H1 (cell line): ENCODE measurements around the gene ADA. TPM values are rescaled to one million over a fixed set of nuclear protein-coding genes. Genes with fewer than 3 reads are reported as not detected.

Experiments used
- CTCF ChIA-PET: fragments of 300-600 bp; sonication (Branson Sonifier 250); formaldehyde crosslinking; loops from one replicate; lab custom pipeline; 2021; ENCODE audit not compliant: partially characterized antibody; lab: Charles Lee
- POLR2A ChIA-PET: fragments of 300-600 bp; sonication (Branson Sonifier 250); formaldehyde crosslinking; loops from one replicate; lab custom pipeline; 2021; ENCODE audit warnings: inconsistent platforms; ENCODE audit not compliant: partially characterized antibody; lab: Charles Lee
- DNase-seq, 2 experiments: peaks; one replicate each; pipeline versions ENCODE4 v3.0.0 to v3.0.0-alpha.2; 2010 to 2022; ENCODE audit warnings: low spot score in 2 of 2, low read depth in 1 of 2, mixed read lengths in 1 of 2
- FAIRE-seq: peaks from 2 replicates; lab custom pipeline; 2011; peaks lifted over from hg19 to GRCh38; lab: Jason Lieb, UNC
- H2AFZ ChIP-seq: 2 replicates; pipeline ENCODE4 v1.8.1; 2012; ENCODE audit warnings: low read length, inconsistent platforms
- H2AK5ac ChIP-seq: 2 replicates; pipeline ENCODE4 v1.6.1; 2013; ENCODE audit warnings: low read depth, low read length
- H2BK120ac ChIP-seq: replicated peaks from 2 replicates; pipeline ENCODE3; 2013; ENCODE audit warnings: low read depth, low read length, inconsistent platforms
- H2BK12ac ChIP-seq: 2 replicates; pipeline ENCODE4 v1.6.1; 2013; ENCODE audit warnings: low read depth, low read length
- H2BK15ac ChIP-seq: 2 replicates; pipeline ENCODE4 v1.6.1; 2013; ENCODE audit warnings: low read length
- H2BK20ac ChIP-seq: 2 replicates; pipeline ENCODE4 v1.6.1; 2013; ENCODE audit warnings: low read length
- H2BK5ac ChIP-seq: 2 replicates; pipeline ENCODE4 v1.6.1; 2013; ENCODE audit warnings: low read depth, low read length
- H3K14ac ChIP-seq: 2 replicates; pipeline ENCODE4 v1.6.1; 2013; ENCODE audit warnings: inconsistent platforms; ENCODE audit not compliant: insufficient read length
- H3K18ac ChIP-seq: 2 replicates; pipeline ENCODE4 v1.6.1; 2013; ENCODE audit warnings: low read length; ENCODE audit errors: extremely low read depth
- H3K23ac ChIP-seq: 2 replicates; pipeline ENCODE4 v1.6.1; 2013; ENCODE audit warnings: inconsistent platforms; ENCODE audit not compliant: insufficient read length
- H3K23me2 ChIP-seq: 2 replicates; pipeline ENCODE4 v1.6.1; 2013; ENCODE audit warnings: low read depth, low read length
- H3K27ac ChIP-seq: 2 replicates; pipeline ENCODE4 v1.6.1; 2011; ENCODE audit warnings: low read depth, low read length, inconsistent platforms
- H3K27me3 ChIP-seq, 4 experiments: replicated peaks in 1 of 4; 1 replicate in 1 of 4; 2 replicates in 3 of 4; pipeline versions ENCODE4 v1.6.1 to v1.8.1; 2011 to 2013; ENCODE audit warnings: low read length in 3 of 4, mild to moderate bottlenecking in 3 of 4, inconsistent platforms in 2 of 4, mixed read lengths in 2 of 4, moderate library complexity in 1 of 4; ENCODE audit not compliant: control insufficient read depth in 3 of 4, insufficient read depth in 3 of 4; ENCODE audit errors: extremely low read depth in 1 of 4
- H3K36me3 ChIP-seq, 4 experiments: 2 replicates each; pipeline versions ENCODE4 v1.6.1 to v1.8.1; 2011 to 2013; ENCODE audit warnings: mild to moderate bottlenecking in 4 of 4, low read length in 3 of 4, moderate library complexity in 2 of 4, control low read depth in 1 of 4, inconsistent platforms in 1 of 4; ENCODE audit not compliant: insufficient read depth in 4 of 4, control insufficient read depth in 2 of 4
- H3K4ac ChIP-seq: replicated peaks from 2 replicates; pipeline ENCODE3; 2013; ENCODE audit warnings: low read length, low read depth, mixed read lengths, inconsistent platforms; ENCODE audit not compliant: insufficient read length
- H3K4me1 ChIP-seq, 4 experiments: replicated peaks in 1 of 4; 1 replicate in 1 of 4; 2 replicates in 3 of 4; pipeline versions ENCODE4 v1.6.1 to v1.8.1; 2011 to 2013; ENCODE audit warnings: low read length in 3 of 4, inconsistent platforms in 2 of 4, mixed read lengths in 1 of 4; ENCODE audit not compliant: insufficient read depth in 4 of 4, control insufficient read depth in 3 of 4
- H3K4me2 ChIP-seq, 2 experiments: 2 replicates each; pipeline versions ENCODE4 v1.6.1 to v1.8.1; 2011 to 2013; ENCODE audit warnings: low read depth in 2 of 2, low read length in 2 of 2, control low read depth in 1 of 2, inconsistent platforms in 1 of 2, mild to moderate bottlenecking in 1 of 2; ENCODE audit not compliant: insufficient read depth in 1 of 2
- H3K4me3 ChIP-seq, 4 experiments: fragments of 200-600, 300-600 bp in 1 of 4; sonication (generic), shearing (Covaris generic), sonication (Bioruptor Twin) in 1 of 4; 2 replicates each; pipeline versions ENCODE4 v1.5.1 to v1.8.1; 2011 to 2016; ENCODE audit warnings: low read length in 4 of 4, low read depth in 3 of 4, control low read depth in 2 of 4, inconsistent platforms in 2 of 4, mild to moderate bottlenecking in 2 of 4, mixed read lengths in 1 of 4, moderate library complexity in 1 of 4; ENCODE audit not compliant: insufficient read depth in 2 of 4; ENCODE audit errors: extremely low read depth in 1 of 4
- H3K56ac ChIP-seq: replicated peaks from 2 replicates; pipeline ENCODE3; 2013; ENCODE audit warnings: low read depth, mild to moderate bottlenecking, mixed read lengths, low read length, inconsistent platforms; ENCODE audit not compliant: insufficient read length
- H3K79me1 ChIP-seq: 2 replicates; pipeline ENCODE4 v1.6.1; 2013; ENCODE audit warnings: low read depth, low read length, control low read depth
- H3K79me2 ChIP-seq, 2 experiments: 2 replicates each; pipeline versions ENCODE4 v1.6.1 to v1.8.1; 2012 to 2013; ENCODE audit warnings: low read length in 2 of 2, mild to moderate bottlenecking in 2 of 2, inconsistent platforms in 1 of 2; ENCODE audit not compliant: insufficient read depth in 2 of 2, control insufficient read depth in 1 of 2
- H3K9ac ChIP-seq, 4 experiments: replicated peaks in 1 of 4; 1 replicate in 1 of 4; 2 replicates in 3 of 4; pipeline versions ENCODE4 v1.6.1 to v1.8.1; 2011 to 2013; ENCODE audit warnings: low read depth in 3 of 4, low read length in 3 of 4, control low read depth in 2 of 4, mild to moderate bottlenecking in 2 of 4, moderate library complexity in 2 of 4, inconsistent platforms in 1 of 4; ENCODE audit errors: extremely low read depth in 1 of 4
- H3K9me3 ChIP-seq, 2 experiments: 2 replicates each; pipeline versions ENCODE4 v1.6.1 to v1.8.1; 2012 to 2013; ENCODE audit warnings: mild to moderate bottlenecking in 2 of 2, moderate library complexity in 2 of 2, control low read depth in 1 of 2, inconsistent platforms in 1 of 2, low read depth in 1 of 2, low read length in 1 of 2, mixed read lengths in 1 of 2; ENCODE audit not compliant: insufficient read depth in 2 of 2
- H4K20me1 ChIP-seq, 2 experiments: replicated peaks in 1 of 2; 2 replicates each; pipeline versions ENCODE3 to v1.8.1; 2011 to 2013; ENCODE audit warnings: inconsistent platforms in 2 of 2, low read length in 2 of 2, mild to moderate bottlenecking in 1 of 2; ENCODE audit not compliant: insufficient read depth in 2 of 2, control insufficient read depth in 1 of 2
- H4K5ac ChIP-seq: 2 replicates; pipeline ENCODE4 v1.6.1; 2013; ENCODE audit warnings: low read length, low read depth, mixed read lengths, inconsistent platforms; ENCODE audit not compliant: insufficient read length
- H4K8ac ChIP-seq: 2 replicates; pipeline ENCODE4 v1.8.0; 2013; ENCODE audit warnings: mild to moderate bottlenecking, moderate library complexity, low read length, inconsistent platforms; ENCODE audit not compliant: insufficient read depth; ENCODE audit errors: extremely low read depth
- H4K91ac ChIP-seq: replicated peaks from 2 replicates; pipeline ENCODE3; 2013; ENCODE audit warnings: low read length, mixed read lengths, inconsistent platforms; ENCODE audit not compliant: insufficient read length
- BCL11A ChIP-seq, 2 experiments: IDR thresholded peaks; one replicate each; pipeline ENCODE4 v1.6.1; 2011; ENCODE audit warnings: low read depth in 2 of 2, low read length in 2 of 2, mild to moderate bottlenecking in 2 of 2
- HDAC2 ChIP-seq, 2 experiments: fragments of 300-600 bp in 1 of 2; sonication (generic) in 1 of 2; IDR thresholded peaks; 2 replicates each; pipeline ENCODE4 v1.6.1; 2011 to 2012; ENCODE audit warnings: low read depth in 2 of 2, low read length in 2 of 2, mild to moderate bottlenecking in 2 of 2, moderate library complexity in 2 of 2, borderline replicate concordance in 1 of 2, inconsistent platforms in 1 of 2
- RBBP5 ChIP-seq: IDR thresholded peaks from 2 replicates; pipeline ENCODE4 v1.7.1; 2012; ENCODE audit warnings: low read depth, mild to moderate bottlenecking, inconsistent platforms, low read length, moderate library complexity, borderline replicate concordance
- RNF2 ChIP-seq: fragments of 200-900, 300-1000 bp; sonication (generic); IDR thresholded peaks from 2 replicates; pipeline ENCODE4 v1.7.1; 2016; ENCODE audit warnings: borderline replicate concordance, low read depth, mild to moderate bottlenecking, antibody characterized with exemption, low read length; ENCODE audit not compliant: poor library complexity, severe bottlenecking; ENCODE audit errors: missing control alignments
- SIN3A ChIP-seq, 2 experiments: IDR thresholded peaks in 1 of 2; conservative IDR thresholded peaks in 1 of 2; 2 replicates each; pipeline ENCODE4 v1.6.1; 2011 to 2012; ENCODE audit warnings: low read length in 2 of 2, improper control_type of control experiment in 1 of 2, low read depth in 1 of 2, mild to moderate bottlenecking in 1 of 2
- SIRT6 ChIP-seq: IDR thresholded peaks from one replicate; pipeline ENCODE4 v1.7.1; 2012; ENCODE audit warnings: low read length, inconsistent platforms
- SUZ12 ChIP-seq: fragments of 200-600 bp; sonication (generic); IDR thresholded peaks from 2 replicates; pipeline ENCODE4 v1.6.1; 2012; ENCODE audit warnings: mild to moderate bottlenecking, inconsistent platforms, low read length, moderate library complexity, mixed read lengths
- TAF7 ChIP-seq: optimal IDR thresholded peaks from 2 replicates; pipeline ENCODE3; 2011; ENCODE audit warnings: low read depth, mild to moderate bottlenecking, inconsistent platforms, low read length, moderate library complexity, borderline replicate concordance
- USF2 ChIP-seq: IDR thresholded peaks from 2 replicates; pipeline ENCODE4 v1.6.1; 2011; ENCODE audit warnings: low read length, improper control_type of control experiment
- WGBS, 2 experiments: shearing (Covaris generic) in 1 of 2; methylation state at CpG; one replicate each; pipeline versions ENCODE4 v1.1.6 to v1.1.7; 2013 to 2015; ENCODE audit warnings: low lambda C conversion rate in 2 of 2, mixed read lengths in 2 of 2, inconsistent platforms in 1 of 2, low coverage in 1 of 2, missing lambda C conversion rate in 1 of 2; ENCODE audit not compliant: insufficient replicate concordance in 2 of 2, insufficient coverage in 1 of 2, insufficient read length in 1 of 2; ENCODE audit errors: extremely low coverage in 1 of 2, missing lambda C conversion rate in 1 of 2; 5-methylcytosine and 5-hydroxymethylcytosine counted together
- polyA plus RNA-seq, 7 experiments: library from polyadenylated mRNA; depleted of rRNA in 3 of 7; stranded (reverse) in 5 of 7; unstranded in 2 of 7; fragments of >200 nt in 5 of 7; fragments of 200-250 nt in 2 of 7; gene quantifications; 1 replicate in 5 of 7; 2 replicates in 1 of 7; 4 replicates in 1 of 7; pipeline versions ENCODE4 v1.2.1 to v1.2.3, GENCODE V29; 2011 to 2013; ENCODE audit warnings: missing spikeins in 2 of 7, mixed read lengths in 2 of 7
- total RNA-seq: library from RNA; stranded (reverse); fragmentation: NEBNext Ultra II Directional; extraction: Animal tissue kit (Norgen Biotek cat#: 25700); gene quantifications from 2 replicates; pipeline ENCODE4 v1.2.1, GENCODE V29; 2021
- TF ChIP-seq, protein P1 (sequence below): IDR thresholded peaks from 2 replicates; pipeline ENCODE4 v1.6.1; 2012; ENCODE audit warnings: low read length, inconsistent platforms

Gene ADA
- total and polyA plus RNA-seq, 2 of the 8 experiments (the other 6 are each of a cell fraction or from before 2014, with no cell fraction given): 19.9 to 32.8 TPM

GRCh38 chr20:44570367-44570766 lies 81.1 kb downstream of the ADA start:
- FAIRE-seq (no peak), DNase-seq (no peak)
- H2BK12ac ChIP-seq: no peak overlapping the region
- peaks cover 0 to 3% (median 0%) of the 10 kb centered on the region in 4 experiments; a peak in 1 of 7 replicates for H3K4me1 ChIP-seq
- no peak overlapping the region for H3K18ac ChIP-seq
- H4K5ac ChIP-seq: no peak overlapping the region
- no peak overlapping the region for H2AK5ac ChIP-seq
- no peak overlapping the region for H2BK15ac ChIP-seq
- H4K20me1 ChIP-seq: no peaks in the 10 kb centered on the region
- no peak overlapping the region for H3K4ac ChIP-seq
- 96% methylated on average over 1 of the region's 1 CpG; no CpG with 5 or more reads in 1 of the 2 experiments for WGBS, 2 experiments
- no peak overlapping the region for H2BK20ac ChIP-seq
- no peaks in the 10 kb centered on the region for H3K27me3 ChIP-seq
- no peaks in the 10 kb centered on the region for H3K9me3 ChIP-seq
- no peak overlapping the region for H4K91ac ChIP-seq
- no peak overlapping the region for H4K8ac ChIP-seq
- no peaks in the 10 kb centered on the region for H3K79me1 ChIP-seq
- ChIA-PET POLR2A (no interaction called here), CTCF (interaction anchor here (1.0 to 1.2 kb wide), 3 partner anchors 9 to 33 kb away, joined by 3 to 4 read pairs (median 3); no protein-coding TSS in a partner anchor)
- no peak overlapping the region for H2AFZ ChIP-seq
- no peak overlapping the region for H3K9ac ChIP-seq
- no peaks in the 10 kb centered on the region for H3K23me2 ChIP-seq
- no peaks in the 10 kb centered on the region for H3K36me3 ChIP-seq
- no peak overlapping the region for H3K27ac ChIP-seq
- no peak overlapping the region for H3K14ac ChIP-seq
- no peak overlapping the region for H3K23ac ChIP-seq
- H3K79me2 ChIP-seq: no peaks in the 10 kb centered on the region
- no peak overlapping the region for H2BK120ac ChIP-seq
- H3K4me2 ChIP-seq: no peak overlapping the region
- H3K56ac ChIP-seq: no peak overlapping the region
- no peak overlapping the region for H3K4me3 ChIP-seq
- H2BK5ac ChIP-seq: no peak overlapping the region
- no peak for TF ChIP-seq RBBP5
- no peak for TF ChIP-seq BCL11A (IDR thresholded peaks at IDR 0.05; ENCODE audit: low read depth in 2 of 2, low read length in 2 of 2)
- TF ChIP-seq, protein P1, sequence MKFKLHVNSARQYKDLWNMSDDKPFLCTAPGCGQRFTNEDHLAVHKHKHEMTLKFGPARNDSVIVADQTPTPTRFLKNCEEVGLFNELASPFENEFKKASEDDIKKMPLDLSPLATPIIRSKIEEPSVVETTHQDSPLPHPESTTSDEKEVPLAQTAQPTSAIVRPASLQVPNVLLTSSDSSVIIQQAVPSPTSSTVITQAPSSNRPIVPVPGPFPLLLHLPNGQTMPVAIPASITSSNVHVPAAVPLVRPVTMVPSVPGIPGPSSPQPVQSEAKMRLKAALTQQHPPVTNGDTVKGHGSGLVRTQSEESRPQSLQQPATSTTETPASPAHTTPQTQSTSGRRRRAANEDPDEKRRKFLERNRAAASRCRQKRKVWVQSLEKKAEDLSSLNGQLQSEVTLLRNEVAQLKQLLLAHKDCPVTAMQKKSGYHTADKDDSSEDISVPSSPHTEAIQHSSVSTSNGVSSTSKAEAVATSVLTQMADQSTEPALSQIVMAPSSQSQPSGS: no peak
- TF ChIP-seq USF2: no peak
- TF ChIP-seq SUZ12: no peak
- no peak for TF ChIP-seq HDAC2 (IDR thresholded peaks at IDR 0.05; ENCODE audit: borderline replicate concordance in 1 of 2, low read depth in 2 of 2, low read length in 2 of 2)
- TF ChIP-seq SIN3A (conservative IDR thresholded peaks at IDR 0.05 in 1 of 2, IDR thresholded peaks at IDR 0.05 in 1 of 2; ENCODE audit: low read depth in 1 of 2, low read length in 2 of 2): no peak
- TF ChIP-seq TAF7: no peak
- TF ChIP-seq SIRT6: no peak
- TF ChIP-seq RNF2: no peak
